Measurements from ENCODE around the gene WDR88.
"Not testable (repeated sequence)": the region's sequence is repeated elsewhere in the genome, so short reads cannot be mapped to it uniquely, and the experiment has no call there.

The WDR88 gene

DNA sequence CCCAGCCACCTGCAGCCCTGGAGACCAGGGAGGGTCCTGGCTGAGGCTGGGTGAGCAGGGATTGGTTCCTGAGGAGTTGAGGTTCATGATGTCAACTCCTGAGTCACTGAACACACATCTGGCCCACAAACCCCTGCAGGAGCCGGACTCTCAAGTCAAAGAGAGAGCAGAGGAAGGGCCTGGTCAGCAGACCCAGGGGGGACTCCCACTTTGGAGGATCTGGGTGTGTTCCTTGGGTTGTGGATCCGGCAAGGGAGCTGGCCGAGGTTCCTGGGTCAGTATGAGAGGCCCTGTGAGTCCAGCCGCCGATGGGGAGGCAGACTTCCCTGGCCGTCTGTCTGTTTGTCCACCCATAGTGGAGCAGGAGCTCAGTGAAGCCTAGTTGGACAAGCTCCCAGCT is 89.7 kb downstream of the WDR88 start:
- TF ChIP-seq, protein P1, sequence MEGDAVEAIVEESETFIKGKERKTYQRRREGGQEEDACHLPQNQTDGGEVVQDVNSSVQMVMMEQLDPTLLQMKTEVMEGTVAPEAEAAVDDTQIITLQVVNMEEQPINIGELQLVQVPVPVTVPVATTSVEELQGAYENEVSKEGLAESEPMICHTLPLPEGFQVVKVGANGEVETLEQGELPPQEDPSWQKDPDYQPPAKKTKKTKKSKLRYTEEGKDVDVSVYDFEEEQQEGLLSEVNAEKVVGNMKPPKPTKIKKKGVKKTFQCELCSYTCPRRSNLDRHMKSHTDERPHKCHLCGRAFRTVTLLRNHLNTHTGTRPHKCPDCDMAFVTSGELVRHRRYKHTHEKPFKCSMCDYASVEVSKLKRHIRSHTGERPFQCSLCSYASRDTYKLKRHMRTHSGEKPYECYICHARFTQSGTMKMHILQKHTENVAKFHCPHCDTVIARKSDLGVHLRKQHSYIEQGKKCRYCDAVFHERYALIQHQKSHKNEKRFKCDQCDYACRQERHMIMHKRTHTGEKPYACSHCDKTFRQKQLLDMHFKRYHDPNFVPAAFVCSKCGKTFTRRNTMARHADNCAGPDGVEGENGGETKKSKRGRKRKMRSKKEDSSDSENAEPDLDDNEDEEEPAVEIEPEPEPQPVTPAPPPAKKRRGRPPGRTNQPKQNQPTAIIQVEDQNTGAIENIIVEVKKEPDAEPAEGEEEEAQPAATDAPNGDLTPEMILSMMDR (IDR thresholded peaks at IDR 0.05; ENCODE audit: borderline replicate concordance, control extremely low read depth, extremely low read depth, insufficient read depth, missing control alignments): no peak
- in situ Hi-C loops (cut with MboI; ENCODE audit: low sequenced_read_pairs, unreplicated experiment): no loop called here
- DNase-seq (ENCODE audit: low spot score): no peak

DNA sequence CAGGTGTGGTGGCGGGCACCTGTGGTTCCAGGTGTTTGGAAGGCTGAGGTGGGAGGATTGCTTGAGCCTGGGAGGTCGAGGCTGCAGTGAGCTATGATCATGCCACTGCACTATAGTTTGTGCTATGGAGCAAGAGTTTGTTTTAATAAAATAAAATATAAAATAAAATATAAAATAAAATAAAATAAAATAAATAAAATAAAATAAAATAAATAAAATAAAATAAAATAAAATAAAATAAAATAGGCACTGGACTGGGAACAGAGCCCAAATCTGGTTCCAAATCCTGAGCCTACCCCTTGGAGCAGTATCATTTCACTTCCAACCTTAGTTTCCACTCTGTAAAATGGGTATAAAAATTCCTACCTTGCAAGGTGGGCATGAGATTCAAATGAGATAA is 90.3 kb downstream of the WDR88 start:
- DNase-seq (ENCODE audit: low spot score); in situ Hi-C loops (cut with MboI; ENCODE audit: low sequenced_read_pairs, unreplicated experiment): not testable (repeated sequence)

DNA sequence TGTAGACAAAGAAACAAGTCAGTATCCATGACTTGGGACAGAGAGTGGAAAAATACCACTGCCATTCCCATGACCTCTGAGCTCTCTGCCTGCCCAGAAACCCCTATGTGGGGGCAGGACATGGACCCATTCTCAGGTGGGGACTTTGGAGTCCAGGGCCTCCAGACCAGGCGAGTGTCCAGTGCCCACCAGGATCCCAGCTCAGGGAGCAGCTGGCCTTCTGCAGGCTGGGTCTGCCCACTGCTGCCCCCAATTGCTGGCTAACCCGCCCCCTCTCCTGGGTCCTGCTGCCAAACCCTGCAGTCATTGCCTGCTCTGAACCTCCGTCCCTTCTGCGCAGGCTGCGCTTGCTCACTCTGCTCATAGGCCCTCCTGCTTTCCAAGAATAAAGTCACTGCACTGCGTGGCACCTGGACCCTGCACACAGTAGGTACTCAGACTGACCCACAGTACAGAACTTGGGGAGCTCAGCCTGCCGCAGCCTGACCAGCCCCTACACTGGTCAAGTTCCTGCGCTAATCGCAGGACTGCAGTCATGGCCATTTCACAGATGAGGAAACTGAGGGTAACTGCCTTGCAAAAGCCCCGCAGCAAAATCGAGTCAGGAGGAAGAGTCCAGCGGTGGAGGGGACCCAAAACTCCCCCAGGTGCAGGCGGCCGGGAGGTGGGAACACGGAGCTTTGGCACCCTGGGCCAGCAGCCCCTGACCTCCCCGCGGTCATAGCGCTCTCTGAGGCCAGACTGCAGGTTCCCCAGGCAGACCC is 93.0 kb downstream of the WDR88 start:
- no peak for DNase-seq (ENCODE audit: low spot score)
- TF ChIP-seq, protein P1 (IDR thresholded peaks at IDR 0.05; ENCODE audit: borderline replicate concordance, control extremely low read depth, extremely low read depth, insufficient read depth, missing control alignments): no peak
- in situ Hi-C loops (cut with MboI; ENCODE audit: low sequenced_read_pairs, unreplicated experiment): loop anchor here (25.0 kb wide), 1 partner anchor 537 kb away; no protein-coding TSS in a partner anchor
